ENCODE data around the gene EMX2. TPM values are rescaled to one million over a fixed set of nuclear protein-coding genes. Genes with fewer than 3 reads are reported as not detected.

Gene EMX2
- total and polyA plus RNA-seq, 10 of the 15 experiments (the other 5 are each of a cell fraction or from before 2014, with no cell fraction given): 0.12 TPM; not detected in 9

DNA sequence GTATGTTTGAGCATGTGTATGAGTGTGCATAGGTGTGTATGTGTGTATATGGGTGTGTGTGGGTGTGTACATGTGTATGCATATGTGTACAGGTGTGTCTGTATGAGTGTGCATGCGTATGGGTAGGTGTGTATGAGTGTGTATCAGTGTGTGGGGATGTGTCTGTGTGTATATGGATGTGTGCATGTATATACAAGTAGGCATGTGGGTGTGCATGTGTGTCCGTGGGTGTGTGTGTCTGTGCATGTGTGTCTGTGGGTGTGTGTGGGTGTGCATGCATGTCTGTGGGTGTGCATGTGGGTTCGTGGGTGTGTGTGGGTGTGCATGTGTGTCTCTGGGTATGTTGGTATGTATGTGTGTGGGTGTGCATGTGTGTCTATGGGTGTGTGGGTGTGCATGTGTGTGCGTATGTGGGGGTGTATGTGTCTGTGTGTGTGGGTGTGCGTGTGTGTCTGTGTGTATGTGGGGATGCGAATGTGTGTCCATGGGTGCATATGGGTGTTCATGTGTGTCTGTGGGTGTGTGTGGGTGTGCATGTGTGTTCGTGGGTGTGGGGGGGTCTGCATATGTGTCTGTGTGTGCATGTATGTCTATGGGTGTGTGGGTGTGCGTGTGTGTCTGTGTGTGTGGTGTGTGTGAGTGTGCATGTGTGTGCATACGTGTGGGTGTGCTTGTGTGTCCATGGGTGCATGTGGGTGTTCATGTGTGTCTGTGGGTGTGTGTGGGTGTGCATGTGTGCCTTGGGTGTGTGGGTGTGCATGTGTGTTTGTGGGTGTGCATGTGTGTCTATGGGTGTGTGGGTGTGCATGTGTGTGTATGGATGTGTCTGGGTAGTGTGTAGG is 20.6 kb downstream of the EMX2 start:
- SMC1A ChIA-PET (ENCODE audit: uncharacterized antibody, unreplicated experiment): no interaction called here
- Histone ChIP-seq H3K4me3 (no peak overlapping the region), H2AFZ (ENCODE audit: control insufficient read depth, low read depth, low read length) (no peak overlapping the region), H3K4me2 (ENCODE audit: control insufficient read depth, insufficient read depth) (no peak overlapping the region), H4K20me1 (ENCODE audit: control insufficient read depth, insufficient read depth) (peaks cover under 1% of the 10 kb centered on the region; the same call in 1 of the 2 replicates), H3K9ac (ENCODE audit: control insufficient read depth, insufficient read depth, low read length) (no peak overlapping the region), H3K4me1 (ENCODE audit: control insufficient read depth, insufficient read depth, low read length) (no peaks in the 10 kb centered on the region), H3K27me3 (replicated peaks in 1 of 2; ENCODE audit: control insufficient read depth in 2 of 2, insufficient read depth in 2 of 2, low read length in 1 of 2) (peaks cover 0 to 2% of the 10 kb centered on the region in 2 experiments; a peak in 1 of 4 replicates), H3K79me2 (ENCODE audit: control insufficient read depth, insufficient read depth, low read length) (no peaks in the 10 kb centered on the region), H3K36me3 (ENCODE audit: control insufficient read depth in 2 of 2, insufficient read depth in 2 of 2, low read length in 1 of 2) (no peaks in the 10 kb centered on the region), H3K9me3 (replicated peaks; ENCODE audit: control insufficient read depth, insufficient read depth, low read length) (no peaks in the 10 kb centered on the region), H3K27ac (ENCODE audit: control insufficient read depth, insufficient read depth) (no peak overlapping the region)
- POLR2A ChIA-PET: no interaction called here
- RAD21 ChIA-PET (ENCODE audit: unreplicated experiment): no interaction called here
- FAIRE-seq (no peak), ATAC-seq (no peak), DNase-seq (ENCODE audit: low read depth, low spot score) (no peak)
- 36% methylated on average over 9 of the region's 9 CpGs for WGBS (ENCODE audit: insufficient coverage, insufficient replicate concordance, low lambda C conversion rate, missing lambda C conversion rate)
- CTCF ChIA-PET: no interaction called here
- BruUV-seq (replicated peaks): no TSS peak
- in situ Hi-C loops (cut with MboI): no loop called here
- TF ChIP-seq IKZF1 (conservative IDR thresholded peaks at IDR 0.05): no peak
- no peak for TF ChIP-seq CBFB (IDR thresholded peaks at IDR 0.05; ENCODE audit: low read depth)
- TF ChIP-seq SIX5 (IDR thresholded peaks at IDR 0.05; ENCODE audit: low read depth, low read length, severe bottlenecking): no peak
- TF ChIP-seq, protein P1, sequence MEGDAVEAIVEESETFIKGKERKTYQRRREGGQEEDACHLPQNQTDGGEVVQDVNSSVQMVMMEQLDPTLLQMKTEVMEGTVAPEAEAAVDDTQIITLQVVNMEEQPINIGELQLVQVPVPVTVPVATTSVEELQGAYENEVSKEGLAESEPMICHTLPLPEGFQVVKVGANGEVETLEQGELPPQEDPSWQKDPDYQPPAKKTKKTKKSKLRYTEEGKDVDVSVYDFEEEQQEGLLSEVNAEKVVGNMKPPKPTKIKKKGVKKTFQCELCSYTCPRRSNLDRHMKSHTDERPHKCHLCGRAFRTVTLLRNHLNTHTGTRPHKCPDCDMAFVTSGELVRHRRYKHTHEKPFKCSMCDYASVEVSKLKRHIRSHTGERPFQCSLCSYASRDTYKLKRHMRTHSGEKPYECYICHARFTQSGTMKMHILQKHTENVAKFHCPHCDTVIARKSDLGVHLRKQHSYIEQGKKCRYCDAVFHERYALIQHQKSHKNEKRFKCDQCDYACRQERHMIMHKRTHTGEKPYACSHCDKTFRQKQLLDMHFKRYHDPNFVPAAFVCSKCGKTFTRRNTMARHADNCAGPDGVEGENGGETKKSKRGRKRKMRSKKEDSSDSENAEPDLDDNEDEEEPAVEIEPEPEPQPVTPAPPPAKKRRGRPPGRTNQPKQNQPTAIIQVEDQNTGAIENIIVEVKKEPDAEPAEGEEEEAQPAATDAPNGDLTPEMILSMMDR (IDR thresholded peaks at IDR 0.05 in 2 of 3, conservative IDR thresholded peaks at IDR 0.05 in 1 of 3; ENCODE audit: control insufficient read depth in 2 of 3, extremely low read depth in 1 of 3, insufficient read depth in 1 of 3, low read depth in 3 of 3, low read length in 3 of 3): no peak
- no peak for TF ChIP-seq ZBTB4 (CRISPR knock-in tag; IDR thresholded peaks at IDR 0.05)
- TF ChIP-seq JUNB (IDR thresholded peaks at IDR 0.05): no peak
- no peak for TF ChIP-seq MYB (IDR thresholded peaks at IDR 0.05; ENCODE audit: borderline replicate concordance, low read depth, low read length)
- intact Hi-C loops (cut with micrococcal nuclease; ENCODE audit: unreplicated experiment): no loop called here

Measured in GM12878 (cell line).